Hepatocyte (in vitro differentiated cells): ENCODE results near the gene MEFV.

Experiments
- EZH2 ChIP-seq: fragments of 200-600 bp; sonication (generic); IDR thresholded peaks from 2 replicates; pipeline ENCODE4 v1.6.1; 2016; ENCODE audit warnings: antibody characterized with exemption, mild to moderate bottlenecking, borderline replicate concordance
- TF ChIP-seq, protein P1 (sequence below): fragments of 200-600 bp; sonication (generic); IDR thresholded peaks from 2 replicates; pipeline ENCODE4 v1.5.1; 2016; ENCODE audit warnings: antibody characterized with exemption, mild to moderate bottlenecking; ENCODE audit not compliant: poor library complexity

DNA sequence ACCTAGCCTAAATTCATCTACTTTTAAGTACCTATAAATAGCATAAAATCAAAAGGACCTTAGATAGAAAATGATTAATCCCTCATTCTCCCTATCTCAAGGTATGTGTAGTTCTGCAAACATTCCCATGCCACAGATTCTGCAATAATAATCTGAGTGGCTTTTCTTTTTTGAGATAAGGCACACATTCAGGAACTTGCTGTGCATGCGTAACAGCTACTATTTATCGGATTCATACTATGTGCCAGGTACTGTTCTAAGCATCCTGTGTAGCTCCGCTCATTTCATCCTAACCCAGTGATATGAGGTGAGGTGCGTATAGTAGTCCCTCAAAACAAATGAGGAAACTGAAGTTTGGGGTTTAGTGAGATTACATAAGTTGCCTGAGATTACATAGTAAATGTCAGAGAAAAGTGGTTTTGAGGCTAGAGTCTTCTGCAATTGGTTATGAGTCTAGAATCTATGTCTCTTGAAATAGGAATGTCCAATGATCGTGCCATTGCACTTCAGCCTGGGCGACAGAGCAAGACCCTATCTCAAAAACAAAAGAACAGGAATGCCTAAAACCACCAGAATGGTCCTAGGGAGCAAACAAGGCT lies 24.9 kb upstream of the MEFV start:
- TF ChIP-seq EZH2, result no peak
- TF ChIP-seq, protein P1, sequence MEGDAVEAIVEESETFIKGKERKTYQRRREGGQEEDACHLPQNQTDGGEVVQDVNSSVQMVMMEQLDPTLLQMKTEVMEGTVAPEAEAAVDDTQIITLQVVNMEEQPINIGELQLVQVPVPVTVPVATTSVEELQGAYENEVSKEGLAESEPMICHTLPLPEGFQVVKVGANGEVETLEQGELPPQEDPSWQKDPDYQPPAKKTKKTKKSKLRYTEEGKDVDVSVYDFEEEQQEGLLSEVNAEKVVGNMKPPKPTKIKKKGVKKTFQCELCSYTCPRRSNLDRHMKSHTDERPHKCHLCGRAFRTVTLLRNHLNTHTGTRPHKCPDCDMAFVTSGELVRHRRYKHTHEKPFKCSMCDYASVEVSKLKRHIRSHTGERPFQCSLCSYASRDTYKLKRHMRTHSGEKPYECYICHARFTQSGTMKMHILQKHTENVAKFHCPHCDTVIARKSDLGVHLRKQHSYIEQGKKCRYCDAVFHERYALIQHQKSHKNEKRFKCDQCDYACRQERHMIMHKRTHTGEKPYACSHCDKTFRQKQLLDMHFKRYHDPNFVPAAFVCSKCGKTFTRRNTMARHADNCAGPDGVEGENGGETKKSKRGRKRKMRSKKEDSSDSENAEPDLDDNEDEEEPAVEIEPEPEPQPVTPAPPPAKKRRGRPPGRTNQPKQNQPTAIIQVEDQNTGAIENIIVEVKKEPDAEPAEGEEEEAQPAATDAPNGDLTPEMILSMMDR, result no peak
